GM18873 (cell line): Measurements from ENCODE around the gene TSHZ2.

Experiments used
- ATAC-seq: cut with Tn5 transposase; IDR thresholded peaks from one replicate; pipeline ENCODE4 v1.9.1; 2021; ENCODE audit warnings: mild to moderate bottlenecking, moderate library complexity, moderate number of reproducible peaks; ENCODE audit not compliant: unreplicated experiment, low FRiP score

TSHZ2 gene

DNA sequence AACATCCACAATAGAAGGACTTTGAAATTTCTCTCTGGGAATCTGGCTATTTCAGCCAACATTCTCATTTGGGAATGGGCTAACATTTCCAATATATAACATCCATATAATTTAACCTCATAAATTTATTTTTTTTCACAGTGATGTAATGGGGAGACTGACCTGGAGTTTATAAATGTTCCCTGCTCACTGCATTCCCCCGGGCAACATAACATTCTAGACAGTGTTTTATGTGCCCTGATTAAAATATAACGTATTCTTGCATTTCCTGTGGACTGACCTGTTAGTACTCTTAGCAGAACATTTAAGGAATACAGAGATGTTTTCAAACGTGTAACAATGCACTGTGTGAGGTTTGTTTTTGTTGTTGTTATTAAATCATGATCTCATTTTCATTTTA lies 20.9 kb downstream of the TSHZ2 start:
- ATAC-seq: no peak

- no peak for ATAC-seq
Observed at GRCh38 chr20:52994184-52994970, 22.2 kb downstream of the TSHZ2 start.

GRCh38 chr20:52996130-52996529 lies 24.0 kb downstream of the TSHZ2 start:
- no peak for ATAC-seq

- ATAC-seq: no peak
Observed at GRCh38 chr20:52996658-52997057, 24.5 kb downstream of the TSHZ2 start.

GRCh38 chr20:52998268-52998667 lies 26.1 kb downstream of the TSHZ2 start:
- no peak for ATAC-seq

GRCh38 chr20:52999040-52999439 lies 26.9 kb downstream of the TSHZ2 start:
- ATAC-seq: no peak

DNA sequence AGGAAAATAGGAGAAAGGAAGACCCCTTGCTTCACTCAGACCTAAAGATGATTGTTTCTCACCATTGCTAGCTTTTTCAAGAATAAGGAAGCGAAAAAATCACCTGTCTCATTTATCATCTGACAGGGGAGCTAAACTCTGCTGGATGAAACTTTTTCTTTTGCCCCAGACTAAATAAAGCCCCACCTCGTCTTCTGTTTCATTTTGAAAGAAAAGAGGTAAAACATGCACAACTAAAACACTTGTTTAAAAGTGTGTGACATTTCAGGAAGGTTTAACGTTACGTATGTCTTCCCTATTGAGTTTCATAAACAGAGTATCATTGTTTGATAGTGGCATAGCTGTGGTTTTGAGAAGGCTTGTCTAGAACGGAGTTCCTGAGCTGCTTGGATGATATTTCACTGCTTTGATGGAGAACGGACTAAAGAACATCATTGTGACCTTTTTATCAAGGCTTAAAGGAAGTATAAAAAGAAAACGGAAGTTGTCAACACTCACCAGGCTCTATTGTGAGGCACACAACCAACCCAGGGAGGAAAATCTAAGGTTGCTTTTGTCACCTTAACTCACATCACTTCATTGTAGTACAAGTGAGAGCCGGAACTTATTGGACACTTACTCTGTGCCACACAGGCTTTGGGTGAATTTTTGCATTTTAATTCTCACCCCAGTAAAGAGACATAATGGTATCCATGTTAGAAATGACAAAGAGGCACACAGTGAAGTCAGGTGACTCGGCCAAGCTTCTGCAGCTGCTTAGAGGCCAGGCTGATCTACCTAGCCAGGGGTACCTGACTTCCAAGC lies 29.5 kb downstream of the TSHZ2 start:
- ATAC-seq: peak; percentile 47

- ATAC-seq: no peak
Observed at GRCh38 chr20:53002786-53003185, 30.6 kb downstream of the TSHZ2 start.

DNA sequence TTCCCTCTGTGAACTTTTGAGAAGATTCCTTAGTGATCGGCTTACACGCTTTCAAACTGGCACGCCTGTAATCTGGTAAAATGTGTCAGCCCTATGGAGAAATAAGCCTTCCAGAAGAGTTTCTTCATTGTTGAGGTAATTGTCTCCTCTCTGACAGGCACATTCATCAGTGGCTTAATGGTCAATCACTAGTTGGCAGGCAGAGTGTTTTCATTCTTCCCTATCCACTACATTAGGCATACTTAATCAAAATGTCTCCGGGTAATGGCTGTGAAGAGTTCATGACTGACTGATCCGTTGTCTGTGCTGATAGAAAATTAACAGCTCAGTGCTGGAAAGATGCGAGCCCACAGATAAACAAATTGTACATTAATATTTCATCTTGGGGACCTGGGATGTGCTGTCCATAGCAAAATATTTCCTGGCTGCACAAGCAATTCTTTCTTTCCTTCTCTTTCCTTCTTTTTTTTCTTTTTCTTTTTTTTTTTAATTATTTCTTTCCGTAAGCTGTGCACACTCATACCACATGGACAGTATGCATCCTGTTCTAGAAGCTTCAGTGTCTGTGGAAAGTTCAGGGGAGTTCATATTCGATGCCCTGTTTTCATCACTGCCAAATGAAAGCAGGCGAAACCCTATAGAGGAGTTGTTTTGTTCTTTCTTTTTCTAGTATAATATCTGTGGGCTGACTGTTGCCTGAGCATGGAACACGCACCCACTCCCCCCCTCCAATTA lies 31.4 kb downstream of the TSHZ2 start:
- ATAC-seq: no peak

DNA sequence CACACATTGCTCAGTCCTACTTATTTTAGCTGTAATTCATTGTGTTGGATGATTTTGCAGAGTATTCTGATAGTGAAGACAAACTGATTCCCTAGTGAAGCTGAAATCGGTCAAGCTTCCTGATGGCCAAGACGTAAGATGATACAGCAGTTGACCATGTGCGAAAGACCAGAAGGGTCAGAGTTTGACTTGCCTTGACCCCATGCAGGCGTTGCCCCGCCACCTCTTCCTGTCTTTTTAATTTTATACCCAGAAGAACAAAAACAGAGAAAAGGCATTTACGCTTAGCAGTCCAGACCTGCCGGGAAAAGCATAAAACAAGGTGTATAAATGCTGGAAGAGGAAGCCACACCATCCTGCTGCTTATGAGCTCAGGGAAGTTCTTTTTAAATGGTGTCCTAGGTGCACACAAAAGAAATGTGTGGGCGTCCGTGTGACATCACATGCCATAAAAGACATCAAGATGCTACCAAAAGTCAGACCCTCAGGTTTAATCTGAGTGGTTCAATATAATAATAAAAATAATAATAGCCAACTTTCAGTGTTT lies 32.2 kb downstream of the TSHZ2 start:
- ATAC-seq: no peak

GRCh38 chr20:53009979-53010735 lies 38.0 kb downstream of the TSHZ2 start:
- ATAC-seq: no peak

- ATAC-seq: no peak
Observed at GRCh38 chr20:53011640-53012039, 39.5 kb downstream of the TSHZ2 start.

GRCh38 chr20:53013183-53013582 lies 41.0 kb downstream of the TSHZ2 start:
- ATAC-seq: no peak

DNA sequence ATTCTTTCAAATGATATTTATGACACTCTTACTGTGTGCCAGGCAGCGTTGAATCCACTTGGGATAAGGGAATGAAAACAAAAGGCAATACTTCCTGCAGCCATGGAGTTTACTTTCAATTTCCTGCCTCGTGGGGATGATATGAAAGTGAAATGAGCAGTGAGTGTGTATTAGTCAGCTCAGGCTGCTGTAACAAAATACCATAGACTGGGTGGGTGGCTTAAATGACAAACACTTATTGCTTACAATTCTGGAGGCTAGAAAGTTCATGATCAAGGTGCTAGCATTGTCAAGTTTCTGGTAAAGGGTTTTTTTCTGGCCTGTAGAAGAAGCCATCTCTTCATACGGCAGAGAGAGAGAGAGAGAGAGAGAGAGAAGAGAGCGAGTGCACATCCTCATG lies 41.7 kb downstream of the TSHZ2 start:
- no peak for ATAC-seq

DNA sequence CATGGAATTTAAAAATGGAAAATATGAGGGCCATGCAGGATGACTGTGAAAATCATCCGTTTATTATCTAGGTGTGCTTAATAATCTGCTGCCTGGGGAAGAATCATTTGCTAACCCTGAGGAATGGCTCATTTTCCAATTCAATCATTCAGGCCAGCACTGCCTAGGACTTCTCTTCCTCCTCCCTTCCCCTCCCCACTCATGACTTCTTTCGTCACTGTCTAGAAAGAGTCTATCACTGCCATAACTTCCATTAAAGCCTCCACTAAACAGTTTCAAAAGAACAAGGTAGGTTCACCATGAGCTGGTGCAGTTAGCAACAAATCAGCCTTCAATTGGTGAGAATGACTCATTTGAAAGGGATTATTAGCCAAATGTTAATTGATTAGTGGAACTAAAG lies 43.9 kb downstream of the TSHZ2 start:
- no peak for ATAC-seq

GRCh38 chr20:53016534-53017042 lies 44.4 kb downstream of the TSHZ2 start:
- no peak for ATAC-seq

GRCh38 chr20:53017206-53017605 lies 45.0 kb downstream of the TSHZ2 start:
- ATAC-seq: no peak

DNA sequence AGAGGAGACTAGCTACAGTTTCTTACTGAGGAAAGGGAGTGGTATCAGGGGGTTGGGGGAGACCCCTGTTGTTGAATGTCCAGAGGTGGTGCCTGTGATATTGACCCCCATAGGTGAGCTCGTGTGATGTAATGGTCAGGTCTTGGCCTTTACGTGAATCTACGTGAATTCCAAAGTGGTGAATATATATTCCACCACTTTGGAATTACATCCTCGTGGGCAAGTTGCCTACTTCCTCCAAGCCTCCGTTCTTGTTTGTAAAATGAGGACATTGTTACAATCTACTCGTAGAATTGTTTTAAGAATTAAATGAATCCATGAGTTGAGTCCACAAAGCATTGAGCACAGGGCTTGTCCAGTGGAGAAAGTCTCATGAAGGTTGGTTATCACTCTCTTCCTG lies 47.3 kb downstream of the TSHZ2 start:
- ATAC-seq: no peak

GRCh38 chr20:53020376-53020775 lies 48.2 kb downstream of the TSHZ2 start:
- ATAC-seq: no peak

DNA sequence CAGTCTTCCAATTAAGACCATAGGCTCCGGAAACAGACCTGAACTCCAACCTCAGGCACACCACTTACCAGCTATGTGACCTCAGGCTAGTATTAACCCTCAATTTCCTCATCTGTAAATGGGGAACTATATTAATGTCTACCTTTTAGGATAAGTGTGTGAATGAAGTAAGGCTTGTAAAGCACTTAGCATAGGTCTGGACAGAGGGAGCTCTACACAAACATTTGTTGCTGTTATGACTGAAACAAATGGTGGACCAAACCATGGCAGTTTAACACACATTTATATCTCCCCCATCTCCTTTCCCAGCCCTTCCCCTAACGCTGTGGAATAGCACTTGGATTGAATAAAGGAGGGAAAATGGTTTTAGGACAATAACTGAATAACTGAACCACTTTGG lies 48.7 kb downstream of the TSHZ2 start:
- no peak for ATAC-seq
